Measurements from ENCODE around the gene SLC15A4.

SLC15A4 gene

DNA sequence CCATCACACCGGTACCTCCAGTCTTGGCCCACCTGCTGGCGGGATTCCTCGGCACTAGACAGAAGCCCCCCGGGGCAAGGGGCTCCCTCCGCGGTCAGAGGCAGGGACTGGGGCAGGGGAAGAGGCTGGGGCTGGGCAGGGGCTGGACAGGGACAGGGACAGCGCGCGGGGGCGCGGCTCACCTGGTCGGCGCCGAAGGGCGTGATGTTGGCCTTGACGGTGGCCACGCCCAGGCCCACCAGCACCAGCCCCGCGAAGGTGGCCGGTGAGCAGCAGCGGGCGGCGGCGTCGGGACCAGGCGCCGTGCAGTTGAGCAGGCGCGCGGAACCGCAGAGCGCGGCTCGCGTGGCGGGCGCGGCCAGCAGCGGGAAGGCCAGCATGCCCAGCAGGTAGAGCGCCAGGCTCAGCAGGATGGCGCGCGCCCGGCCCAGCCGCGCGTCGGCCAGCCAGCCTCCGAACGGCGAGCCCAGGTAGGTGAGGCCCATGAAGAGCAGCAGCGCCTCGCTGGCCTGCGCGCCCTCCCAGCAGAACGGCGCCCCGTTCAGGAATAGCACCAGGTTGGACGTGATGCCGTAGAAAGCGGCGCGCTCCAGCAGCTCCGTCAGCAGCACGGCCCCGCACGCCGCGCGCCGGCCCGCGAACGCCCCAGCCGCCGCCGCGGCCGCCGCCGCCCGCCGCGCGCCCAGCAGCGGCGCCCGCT lies 392 bp downstream of the SLC15A4 start:
- no peak for DNase-seq (ENCODE audit: low read depth in 1 of 2, low spot score in 1 of 2)
- TF ChIP-seq SPI1 (IDR thresholded peaks at IDR 0.05; ENCODE audit: borderline replicate concordance, low read depth) (no peak), POLR2AphosphoS5 (IDR thresholded peaks at IDR 0.05; ENCODE audit: low read depth) (no peak), GABPA (IDR thresholded peaks at IDR 0.05; ENCODE audit: low read depth) (no peak)
- TF ChIP-seq, protein P1, sequence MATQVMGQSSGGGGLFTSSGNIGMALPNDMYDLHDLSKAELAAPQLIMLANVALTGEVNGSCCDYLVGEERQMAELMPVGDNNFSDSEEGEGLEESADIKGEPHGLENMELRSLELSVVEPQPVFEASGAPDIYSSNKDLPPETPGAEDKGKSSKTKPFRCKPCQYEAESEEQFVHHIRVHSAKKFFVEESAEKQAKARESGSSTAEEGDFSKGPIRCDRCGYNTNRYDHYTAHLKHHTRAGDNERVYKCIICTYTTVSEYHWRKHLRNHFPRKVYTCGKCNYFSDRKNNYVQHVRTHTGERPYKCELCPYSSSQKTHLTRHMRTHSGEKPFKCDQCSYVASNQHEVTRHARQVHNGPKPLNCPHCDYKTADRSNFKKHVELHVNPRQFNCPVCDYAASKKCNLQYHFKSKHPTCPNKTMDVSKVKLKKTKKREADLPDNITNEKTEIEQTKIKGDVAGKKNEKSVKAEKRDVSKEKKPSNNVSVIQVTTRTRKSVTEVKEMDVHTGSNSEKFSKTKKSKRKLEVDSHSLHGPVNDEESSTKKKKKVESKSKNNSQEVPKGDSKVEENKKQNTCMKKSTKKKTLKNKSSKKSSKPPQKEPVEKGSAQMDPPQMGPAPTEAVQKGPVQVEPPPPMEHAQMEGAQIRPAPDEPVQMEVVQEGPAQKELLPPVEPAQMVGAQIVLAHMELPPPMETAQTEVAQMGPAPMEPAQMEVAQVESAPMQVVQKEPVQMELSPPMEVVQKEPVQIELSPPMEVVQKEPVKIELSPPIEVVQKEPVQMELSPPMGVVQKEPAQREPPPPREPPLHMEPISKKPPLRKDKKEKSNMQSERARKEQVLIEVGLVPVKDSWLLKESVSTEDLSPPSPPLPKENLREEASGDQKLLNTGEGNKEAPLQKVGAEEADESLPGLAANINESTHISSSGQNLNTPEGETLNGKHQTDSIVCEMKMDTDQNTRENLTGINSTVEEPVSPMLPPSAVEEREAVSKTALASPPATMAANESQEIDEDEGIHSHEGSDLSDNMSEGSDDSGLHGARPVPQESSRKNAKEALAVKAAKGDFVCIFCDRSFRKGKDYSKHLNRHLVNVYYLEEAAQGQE (IDR thresholded peaks at IDR 0.05; ENCODE audit: insufficient replicate concordance, low read depth), result no peak
- TF ChIP-seq, protein P2, sequence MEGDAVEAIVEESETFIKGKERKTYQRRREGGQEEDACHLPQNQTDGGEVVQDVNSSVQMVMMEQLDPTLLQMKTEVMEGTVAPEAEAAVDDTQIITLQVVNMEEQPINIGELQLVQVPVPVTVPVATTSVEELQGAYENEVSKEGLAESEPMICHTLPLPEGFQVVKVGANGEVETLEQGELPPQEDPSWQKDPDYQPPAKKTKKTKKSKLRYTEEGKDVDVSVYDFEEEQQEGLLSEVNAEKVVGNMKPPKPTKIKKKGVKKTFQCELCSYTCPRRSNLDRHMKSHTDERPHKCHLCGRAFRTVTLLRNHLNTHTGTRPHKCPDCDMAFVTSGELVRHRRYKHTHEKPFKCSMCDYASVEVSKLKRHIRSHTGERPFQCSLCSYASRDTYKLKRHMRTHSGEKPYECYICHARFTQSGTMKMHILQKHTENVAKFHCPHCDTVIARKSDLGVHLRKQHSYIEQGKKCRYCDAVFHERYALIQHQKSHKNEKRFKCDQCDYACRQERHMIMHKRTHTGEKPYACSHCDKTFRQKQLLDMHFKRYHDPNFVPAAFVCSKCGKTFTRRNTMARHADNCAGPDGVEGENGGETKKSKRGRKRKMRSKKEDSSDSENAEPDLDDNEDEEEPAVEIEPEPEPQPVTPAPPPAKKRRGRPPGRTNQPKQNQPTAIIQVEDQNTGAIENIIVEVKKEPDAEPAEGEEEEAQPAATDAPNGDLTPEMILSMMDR (IDR thresholded peaks at IDR 0.05; ENCODE audit: insufficient read depth, low read length), result no peak
- peak overlapping the region; percentile 81 for H3K27ac ChIP-seq (replicated peaks)
- no peaks in the 10 kb centered on the region for H3K27me3 ChIP-seq (ENCODE audit: insufficient read depth, poor library complexity, severe bottlenecking)
- peak overlapping the region; percentile 97 for H3K4me3 ChIP-seq (replicated peaks; ENCODE audit: insufficient read depth, low read length)

DNA sequence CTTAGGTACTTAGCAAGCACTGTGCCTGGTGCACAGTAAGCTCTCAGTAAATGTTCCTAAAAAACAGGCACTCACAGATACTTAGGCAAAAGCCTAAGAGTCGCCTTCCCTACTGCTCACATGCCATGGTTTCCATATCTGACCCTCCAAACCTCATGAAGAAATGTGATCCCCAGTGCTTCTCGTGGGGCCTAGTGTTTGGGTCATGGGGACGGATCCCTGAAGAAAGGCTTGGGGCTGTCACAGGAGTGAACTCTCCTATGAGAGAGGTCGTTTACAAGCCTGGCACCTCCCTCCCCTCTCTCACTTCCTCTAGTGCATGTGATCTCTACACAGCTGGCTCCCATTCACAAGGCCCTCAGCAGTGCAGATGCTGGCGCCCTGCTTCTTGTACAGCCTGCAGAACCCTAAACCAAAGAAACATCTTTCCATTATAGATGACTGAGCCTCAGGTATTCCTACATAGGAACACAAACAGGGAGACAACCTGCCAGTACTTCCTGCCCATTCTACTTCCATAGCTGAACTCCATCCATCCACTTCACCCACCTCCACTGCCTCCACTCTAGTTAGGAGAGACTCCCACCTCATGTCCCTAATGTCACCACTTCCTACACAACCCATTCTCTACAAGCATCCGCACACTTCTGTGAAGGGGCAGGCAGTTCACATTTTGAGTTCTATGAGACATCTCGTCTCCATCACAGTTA lies 2.9 kb downstream of the SLC15A4 start:
- no peaks in the 10 kb centered on the region for H3K27me3 ChIP-seq (ENCODE audit: insufficient read depth, poor library complexity, severe bottlenecking)
- TF ChIP-seq POLR2AphosphoS5 (IDR thresholded peaks at IDR 0.05; ENCODE audit: low read depth) (no peak), GABPA (IDR thresholded peaks at IDR 0.05; ENCODE audit: low read depth) (no peak), SPI1 (IDR thresholded peaks at IDR 0.05; ENCODE audit: borderline replicate concordance, low read depth) (peak; percentile 78; the same call in 1 of the 2 replicates)
- TF ChIP-seq, protein P1 (IDR thresholded peaks at IDR 0.05; ENCODE audit: insufficient replicate concordance, low read depth), result no peak
- H3K4me3 ChIP-seq (replicated peaks; ENCODE audit: insufficient read depth, low read length), result no peak overlapping the region
- H3K27ac ChIP-seq (replicated peaks), result no peak overlapping the region
- peak in 1 of 2 experiments; percentile 66 for DNase-seq (ENCODE audit: low read depth in 1 of 2, low spot score in 1 of 2)

DNA sequence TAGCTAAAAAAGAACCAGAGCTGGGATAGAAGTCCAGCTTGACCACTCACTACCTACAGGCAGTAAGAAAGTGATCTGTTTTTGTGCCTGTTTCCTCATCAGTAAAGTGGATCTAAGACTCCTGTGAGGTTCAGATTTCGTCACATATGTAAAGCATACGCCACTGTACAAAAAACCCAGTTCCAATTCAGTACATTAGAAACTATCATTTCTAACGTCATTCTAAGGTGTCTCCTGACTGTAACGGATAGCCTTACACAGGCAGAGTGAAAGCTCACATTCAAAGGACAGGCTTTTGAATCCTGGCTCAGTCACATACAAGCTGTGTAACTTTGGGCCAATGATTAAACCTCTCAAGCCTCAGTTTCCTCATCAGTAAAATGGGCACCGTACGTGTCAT lies 3.5 kb downstream of the SLC15A4 start:
- no peaks in the 10 kb centered on the region for H3K27me3 ChIP-seq (ENCODE audit: insufficient read depth, poor library complexity, severe bottlenecking)
- no peak for DNase-seq (ENCODE audit: low read depth in 1 of 2, low spot score in 1 of 2)
- TF ChIP-seq SPI1 (IDR thresholded peaks at IDR 0.05; ENCODE audit: borderline replicate concordance, low read depth), result no peak
- TF ChIP-seq, protein P1 (IDR thresholded peaks at IDR 0.05; ENCODE audit: insufficient replicate concordance, low read depth), result no peak
- TF ChIP-seq POLR2AphosphoS5 (IDR thresholded peaks at IDR 0.05; ENCODE audit: low read depth), result no peak
- no peak for TF ChIP-seq GABPA (IDR thresholded peaks at IDR 0.05; ENCODE audit: low read depth)
- TF ChIP-seq, protein P2 (IDR thresholded peaks at IDR 0.05; ENCODE audit: insufficient read depth, low read length), result no peak
- H3K4me3 ChIP-seq (replicated peaks; ENCODE audit: insufficient read depth, low read length), result no peak overlapping the region
- no peak overlapping the region for H3K27ac ChIP-seq (replicated peaks)
